Muscle layer of duodenum (tissue), 2 donors: ENCODE results near the gene ERMP1.

Source experiments
- H3K27ac ChIP-seq: one replicate; pipeline ENCODE4 v1.7.0; 2013; ENCODE audit warnings: mild to moderate bottlenecking, low read length
- H3K27me3 ChIP-seq: one replicate; pipeline ENCODE4 v1.7.0; 2013; ENCODE audit warnings: low read depth, mild to moderate bottlenecking, control low read depth, low read length
- H3K36me3 ChIP-seq, 2 donors: one replicate each; pipeline ENCODE4 v1.7.0; 2013; ENCODE audit warnings: low read length in 2 of 2, control low read depth in 1 of 2, mild to moderate bottlenecking in 1 of 2; ENCODE audit not compliant: insufficient read depth in 2 of 2, control insufficient read depth in 1 of 2
- H3K4me1 ChIP-seq, 2 donors: one replicate each; pipeline ENCODE4 v1.7.0; 2013; ENCODE audit warnings: low read length in 2 of 2, mild to moderate bottlenecking in 2 of 2, control low read depth in 1 of 2, moderate library complexity in 1 of 2; ENCODE audit not compliant: insufficient read depth in 2 of 2, control insufficient read depth in 1 of 2
- H3K4me3 ChIP-seq, 2 donors: one replicate each; pipeline ENCODE4 v1.7.0; 2013; ENCODE audit warnings: low read length in 2 of 2, low read depth in 1 of 2, mild to moderate bottlenecking in 1 of 2
- H3K9me3 ChIP-seq, 2 donors: one replicate each; pipeline ENCODE4 v1.7.0; 2013; ENCODE audit warnings: low read length in 2 of 2, control low read depth in 1 of 2, mild to moderate bottlenecking in 1 of 2; ENCODE audit not compliant: control insufficient read depth in 1 of 2
- donor health status: healthy.

The ERMP1 gene

GRCh38 chr9:5851445-5851844, 18.5 kb upstream of the ERMP1 start:
- Histone ChIP-seq H3K27me3 (no peaks in the 10 kb centered on the region), H3K4me3 (no peak overlapping the region), H3K9me3 (no peaks in the 10 kb centered on the region), H3K27ac (no peak overlapping the region), H3K4me1 (no peaks in the 10 kb centered on the region), H3K36me3 (no peaks in the 10 kb centered on the region)

- Histone ChIP-seq H3K4me3 (no peak overlapping the region), H3K4me1 (no peaks in the 10 kb centered on the region), H3K27ac (no peak overlapping the region), H3K36me3 (no peaks in the 10 kb centered on the region), H3K27me3 (no peaks in the 10 kb centered on the region), H3K9me3 (no peaks in the 10 kb centered on the region)
Measured at GRCh38 chr9:5850724-5851122, 17.8 kb upstream of the ERMP1 start.

GRCh38 chr9:5848372-5848882, 15.5 kb upstream of the ERMP1 start:
- Histone ChIP-seq H3K9me3 (no peaks in the 10 kb centered on the region), H3K4me1 (no peaks in the 10 kb centered on the region), H3K27ac (no peak overlapping the region), H3K36me3 (no peaks in the 10 kb centered on the region), H3K27me3 (no peaks in the 10 kb centered on the region), H3K4me3 (no peak overlapping the region)

GRCh38 chr9:5846501-5846921, 13.6 kb upstream of the ERMP1 start:
- no peaks in the 10 kb centered on the region for H3K9me3 ChIP-seq
- H3K27ac ChIP-seq = no peak overlapping the region
- H3K36me3 ChIP-seq = peaks cover 0 to 3% of the 10 kb centered on the region in 2 donors
- H3K27me3 ChIP-seq = no peaks in the 10 kb centered on the region
- H3K4me3 ChIP-seq = no peak overlapping the region
- H3K4me1 ChIP-seq = no peaks in the 10 kb centered on the region

- Histone ChIP-seq H3K36me3 (peaks cover 0 to 4% of the 10 kb centered on the region in 2 donors), H3K27ac (no peak overlapping the region), H3K4me3 (no peak overlapping the region), H3K27me3 (no peaks in the 10 kb centered on the region), H3K4me1 (no peaks in the 10 kb centered on the region), H3K9me3 (no peaks in the 10 kb centered on the region)
Measured at GRCh38 chr9:5846096-5846495, 13.2 kb upstream of the ERMP1 start.

GRCh38 chr9:5845157-5845531, 12.2 kb upstream of the ERMP1 start:
- Histone ChIP-seq H3K4me1 (no peaks in the 10 kb centered on the region), H3K4me3 (no peak overlapping the region), H3K36me3 (peaks cover 0 to 4% of the 10 kb centered on the region in 2 donors), H3K27me3 (no peaks in the 10 kb centered on the region), H3K9me3 (no peaks in the 10 kb centered on the region), H3K27ac (no peak overlapping the region)

GRCh38 chr9:5843794-5844471, 11.0 kb upstream of the ERMP1 start:
- no peaks in the 10 kb centered on the region for H3K4me1 ChIP-seq
- H3K36me3 ChIP-seq = peaks cover 0 to 4% of the 10 kb centered on the region in 2 donors
- no peaks in the 10 kb centered on the region for H3K27me3 ChIP-seq
- H3K9me3 ChIP-seq = no peaks in the 10 kb centered on the region
- no peak overlapping the region for H3K4me3 ChIP-seq
- H3K27ac ChIP-seq = no peak overlapping the region

- Histone ChIP-seq H3K27ac (no peak overlapping the region), H3K4me3 (no peak overlapping the region), H3K4me1 (no peaks in the 10 kb centered on the region), H3K36me3 (peaks cover 0 to 4% of the 10 kb centered on the region in 2 donors), H3K9me3 (no peaks in the 10 kb centered on the region), H3K27me3 (no peaks in the 10 kb centered on the region)
Measured at GRCh38 chr9:5842929-5843793, 10.2 kb upstream of the ERMP1 start.

GRCh38 chr9:5841771-5842573, 9.1 kb upstream of the ERMP1 start:
- Histone ChIP-seq H3K9me3 (no peaks in the 10 kb centered on the region), H3K36me3 (peaks cover 0 to 4% of the 10 kb centered on the region in 2 donors), H3K4me1 (no peaks in the 10 kb centered on the region), H3K4me3 (no peak overlapping the region), H3K27me3 (no peaks in the 10 kb centered on the region), H3K27ac (no peak overlapping the region)

GRCh38 chr9:5840788-5841187, 7.9 kb upstream of the ERMP1 start:
- Histone ChIP-seq H3K27ac (no peak overlapping the region), H3K27me3 (no peaks in the 10 kb centered on the region), H3K4me1 (no peaks in the 10 kb centered on the region), H3K9me3 (no peaks in the 10 kb centered on the region), H3K4me3 (no peak overlapping the region), H3K36me3 (peaks cover 0 to 4% of the 10 kb centered on the region in 2 donors)

- H3K36me3 ChIP-seq = peaks cover 0 to 4% of the 10 kb centered on the region in 2 donors
- no peaks in the 10 kb centered on the region for H3K4me1 ChIP-seq
- no peak overlapping the region for H3K27ac ChIP-seq
- no peaks in the 10 kb centered on the region for H3K27me3 ChIP-seq
- no peak overlapping the region for H3K4me3 ChIP-seq
- H3K9me3 ChIP-seq = no peaks in the 10 kb centered on the region
Measured at GRCh38 chr9:5839572-5839902, 6.6 kb upstream of the ERMP1 start.
